GM21423 (cell line): ENCODE measurements around the gene SP100.
"Not testable (repeated sequence)": the region's sequence is repeated elsewhere in the genome, so short reads cannot be mapped to it uniquely, and the experiment has no call there.

Experiments used
- ATAC-seq: cut with Tn5 transposase; IDR thresholded peaks from one replicate; pipeline ENCODE4 v1.9.1; 2021; ENCODE audit warnings: mild to moderate bottlenecking, moderate library complexity; ENCODE audit not compliant: unreplicated experiment

Gene SP100

DNA sequence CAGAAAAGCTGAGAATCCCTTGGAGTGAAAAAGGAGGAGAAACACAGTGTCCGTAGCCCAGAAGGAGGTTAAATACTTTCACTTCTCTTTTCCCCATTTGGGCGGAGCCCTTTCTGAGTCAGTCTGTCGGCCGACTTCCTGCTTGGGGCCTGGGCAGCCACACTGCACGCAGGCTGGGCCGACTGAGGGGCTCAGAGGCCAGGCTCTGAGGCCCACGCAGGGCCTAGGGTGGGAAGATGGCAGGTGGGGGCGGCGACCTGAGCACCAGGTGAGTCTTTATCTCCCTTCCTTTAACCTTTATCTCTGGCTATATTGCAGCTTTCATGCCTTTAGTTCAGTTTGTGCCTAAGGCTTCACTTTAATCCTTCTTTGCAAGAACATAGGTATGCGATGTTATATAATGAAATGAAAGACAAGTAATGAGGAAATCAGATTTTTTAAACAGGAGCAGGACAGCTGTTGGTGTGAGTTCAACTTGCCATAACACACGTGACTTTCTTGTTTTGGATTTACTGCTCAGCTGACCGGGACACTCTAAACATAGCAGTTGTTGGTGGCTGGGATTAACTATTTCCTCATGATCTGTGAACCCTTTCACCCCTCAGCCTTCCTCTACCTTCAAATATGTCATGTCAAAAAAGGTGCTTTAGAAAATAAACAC lies at the start of gene SP100:
Gene SP100, plus strand, starts transcription at position 141 of the 661 bp plus-strand sequence. Its CDS starts 96 bp downstream, at position 237.
- ATAC-seq: peak; percentile 76

DNA sequence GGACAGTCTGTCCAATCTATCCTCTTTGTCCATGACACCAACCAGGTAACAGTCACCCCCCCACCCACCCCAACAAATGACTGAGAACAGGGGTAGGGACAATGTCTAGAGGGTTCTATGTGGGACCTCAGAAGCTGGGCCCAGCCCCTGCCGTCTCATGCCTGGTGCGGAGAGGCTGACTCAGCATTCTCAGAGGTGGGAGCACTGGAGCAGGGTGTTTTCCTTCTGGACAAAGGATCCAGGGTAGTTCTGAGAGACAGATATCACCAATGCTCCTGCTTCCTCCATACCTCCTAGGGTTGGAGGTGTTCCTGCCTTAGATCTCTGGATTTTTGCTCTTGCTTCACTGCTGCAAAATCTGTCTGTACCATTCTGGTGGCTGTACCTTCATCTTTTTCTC lies 33.9 kb upstream of the SP100 start:
- ATAC-seq: no peak

DNA sequence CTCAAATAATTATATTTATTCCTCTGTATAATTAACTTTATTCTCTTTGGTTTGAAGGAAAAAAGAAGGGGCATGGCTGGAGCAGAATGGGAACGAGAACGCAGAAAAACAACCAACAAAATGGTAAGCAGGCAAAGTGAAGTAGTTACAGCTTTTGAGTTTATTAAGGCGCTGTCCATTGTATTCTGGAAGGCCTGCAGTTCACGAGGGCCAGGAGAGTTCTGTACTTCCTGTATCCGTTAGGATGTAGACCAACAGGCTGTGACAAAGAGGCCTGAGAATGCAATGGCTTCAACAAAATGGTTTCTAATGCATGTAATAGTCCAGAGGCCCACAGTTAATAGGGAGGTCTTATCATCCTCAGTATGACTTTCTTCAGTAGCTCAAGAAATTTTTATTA lies 32.5 kb upstream of the SP100 start:
- no peak for ATAC-seq

DNA sequence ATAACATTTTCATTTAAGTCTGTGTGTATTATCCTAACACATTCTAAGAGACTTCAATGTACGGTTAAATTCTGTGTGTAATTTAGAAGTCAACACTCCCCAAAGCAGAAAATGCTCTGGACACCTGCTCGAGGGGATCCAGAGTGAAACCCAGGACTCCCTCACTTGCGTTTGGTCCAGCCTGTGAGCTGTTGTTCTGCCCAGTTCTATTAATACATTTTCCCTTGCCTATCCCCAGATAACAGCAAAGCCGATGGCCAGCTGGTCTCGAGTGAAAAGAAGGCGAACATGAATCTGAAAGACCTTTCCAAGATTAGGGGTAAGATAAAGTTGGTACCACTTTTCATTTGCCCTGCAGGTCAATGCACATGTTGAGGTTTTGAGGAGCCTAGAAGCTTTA lies 31.0 kb upstream of the SP100 start:
- no peak for ATAC-seq

DNA sequence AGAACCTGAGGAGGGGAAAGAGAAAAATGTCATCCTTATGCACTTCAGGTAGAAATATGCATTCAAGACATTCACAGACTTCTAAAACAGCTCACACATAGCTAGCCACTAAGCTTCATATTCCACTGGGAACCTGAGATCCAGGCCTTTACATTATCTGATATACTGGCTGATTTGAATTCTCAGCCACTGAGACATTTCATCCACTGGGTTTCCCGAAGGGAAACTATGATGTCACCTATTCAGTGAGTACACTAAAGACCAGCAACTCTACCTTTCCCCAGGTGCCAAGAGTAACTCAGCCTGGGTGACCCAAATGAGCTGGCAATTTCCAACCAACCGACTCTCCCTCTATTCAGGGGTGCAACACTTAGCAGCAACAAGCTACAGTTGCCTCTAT lies 21.7 kb upstream of the SP100 start:
- ATAC-seq: no peak

DNA sequence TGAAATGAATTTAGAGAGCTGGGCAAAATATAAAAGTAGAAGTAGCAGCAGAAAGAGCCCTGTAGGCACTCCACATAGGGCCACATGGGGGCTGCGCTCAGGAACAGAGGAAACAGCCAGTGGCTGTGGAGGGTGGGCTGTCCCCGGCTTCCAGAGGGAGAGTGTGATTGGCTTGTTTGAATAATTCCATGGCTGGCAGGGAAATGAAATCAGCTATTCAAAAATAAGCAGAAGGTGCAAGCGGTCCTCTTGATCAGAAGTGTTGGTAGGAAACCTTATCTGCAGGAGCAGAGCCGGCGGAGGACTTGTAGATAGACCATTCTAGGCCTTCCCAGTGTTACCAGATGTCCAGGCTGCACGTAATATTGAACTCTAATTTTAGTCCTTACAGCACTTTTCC lies 17.3 kb upstream of the SP100 start:
- ATAC-seq: not testable (repeated sequence)

DNA sequence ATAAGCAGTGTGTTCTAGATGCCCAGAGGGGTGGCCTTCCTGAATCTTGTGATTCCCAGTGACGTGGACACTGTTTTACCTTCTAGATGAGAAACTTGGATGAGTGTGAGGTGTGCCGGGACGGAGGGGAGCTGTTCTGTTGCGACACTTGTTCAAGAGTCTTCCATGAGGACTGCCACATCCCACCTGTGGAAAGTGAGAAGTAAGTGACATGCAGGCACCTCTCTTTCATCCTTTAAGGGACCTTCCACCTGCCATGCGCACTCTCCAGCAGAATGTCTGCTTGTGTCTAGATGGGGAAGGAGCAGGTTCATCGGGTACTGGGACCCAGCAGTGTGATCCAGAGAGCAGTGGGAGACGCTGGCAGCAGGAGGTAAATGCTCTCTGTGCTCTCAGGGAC lies 16.0 kb upstream of the SP100 start:
- no peak for ATAC-seq

DNA sequence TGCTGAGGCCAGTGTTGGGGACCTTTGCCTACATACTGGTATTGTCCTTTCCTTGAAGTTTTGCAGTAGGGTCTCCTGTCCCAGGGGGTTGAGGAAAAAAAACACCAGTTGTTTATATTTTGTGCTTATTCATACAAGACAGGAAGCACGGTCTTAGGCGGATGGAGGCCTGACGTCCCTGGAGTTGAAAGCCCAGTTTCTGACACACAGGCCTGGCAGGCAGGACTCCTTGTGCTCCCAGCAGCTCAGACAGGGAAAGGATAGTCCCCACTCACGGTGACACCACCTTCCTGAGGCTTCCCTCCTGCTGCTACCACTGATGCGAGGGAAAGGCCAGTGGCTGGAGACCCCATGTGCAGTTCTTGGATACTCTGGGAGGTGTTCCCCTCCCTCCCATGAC lies 15.5 kb upstream of the SP100 start:
- ATAC-seq: no peak

DNA sequence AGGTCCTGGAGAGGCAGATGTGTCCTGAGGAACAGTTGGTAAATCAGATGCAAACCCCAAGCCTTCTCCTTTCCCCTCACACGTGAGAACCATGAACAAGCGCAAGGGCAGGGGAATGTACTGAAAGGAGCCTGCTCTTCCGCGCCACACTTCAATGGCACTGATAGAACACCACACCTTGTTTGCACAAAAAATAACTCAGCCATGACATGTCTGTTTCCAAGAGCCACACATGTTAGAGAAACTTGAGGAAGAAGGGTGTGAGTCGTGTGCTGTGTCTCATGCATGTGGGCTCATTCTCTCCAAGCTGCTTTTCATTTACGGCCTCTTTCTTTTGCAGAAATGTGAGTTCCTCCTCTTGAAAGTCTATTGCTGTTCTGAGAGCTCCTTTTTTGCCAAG lies 15.0 kb upstream of the SP100 start:
- ATAC-seq: not testable (repeated sequence)

DNA sequence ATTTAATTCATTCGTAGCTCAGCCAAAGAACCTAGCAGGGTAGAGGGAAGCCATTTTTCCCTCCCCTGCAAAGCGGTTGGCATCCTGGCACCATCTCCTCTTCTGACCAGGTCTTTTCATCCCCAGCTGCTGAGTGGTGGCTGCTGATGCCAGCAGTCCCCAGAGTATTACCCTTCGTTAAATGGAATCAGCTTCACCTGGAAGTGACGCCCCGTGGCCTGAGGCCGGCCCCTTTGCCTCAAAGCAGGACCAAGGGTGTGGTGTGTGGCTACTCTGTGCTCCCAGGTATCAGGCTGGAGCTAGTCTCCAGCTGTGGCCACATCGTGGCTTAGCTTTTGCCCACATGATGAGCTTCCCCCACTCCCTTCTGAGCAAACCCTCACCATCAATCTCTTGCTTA lies 12.3 kb upstream of the SP100 start:
- no peak for ATAC-seq

DNA sequence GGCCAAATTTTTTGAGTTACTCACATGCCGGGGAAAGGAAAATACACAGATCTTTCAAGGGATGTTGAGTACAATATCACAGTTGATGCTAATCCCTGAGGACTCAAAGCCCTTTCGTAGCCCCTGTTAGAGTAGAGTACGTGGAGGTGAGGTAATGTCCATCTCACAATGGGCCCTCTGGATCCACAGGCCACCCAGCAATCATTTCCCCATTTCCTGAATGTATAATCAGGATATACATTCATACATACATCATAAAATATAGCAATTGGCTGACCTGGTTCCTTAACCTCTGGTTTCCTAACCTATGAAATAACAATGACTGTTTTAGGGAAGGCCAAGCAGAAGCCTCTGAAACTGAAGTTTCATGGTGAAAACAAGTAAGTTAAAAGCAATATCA lies 10.2 kb upstream of the SP100 start:
- ATAC-seq: no peak

DNA sequence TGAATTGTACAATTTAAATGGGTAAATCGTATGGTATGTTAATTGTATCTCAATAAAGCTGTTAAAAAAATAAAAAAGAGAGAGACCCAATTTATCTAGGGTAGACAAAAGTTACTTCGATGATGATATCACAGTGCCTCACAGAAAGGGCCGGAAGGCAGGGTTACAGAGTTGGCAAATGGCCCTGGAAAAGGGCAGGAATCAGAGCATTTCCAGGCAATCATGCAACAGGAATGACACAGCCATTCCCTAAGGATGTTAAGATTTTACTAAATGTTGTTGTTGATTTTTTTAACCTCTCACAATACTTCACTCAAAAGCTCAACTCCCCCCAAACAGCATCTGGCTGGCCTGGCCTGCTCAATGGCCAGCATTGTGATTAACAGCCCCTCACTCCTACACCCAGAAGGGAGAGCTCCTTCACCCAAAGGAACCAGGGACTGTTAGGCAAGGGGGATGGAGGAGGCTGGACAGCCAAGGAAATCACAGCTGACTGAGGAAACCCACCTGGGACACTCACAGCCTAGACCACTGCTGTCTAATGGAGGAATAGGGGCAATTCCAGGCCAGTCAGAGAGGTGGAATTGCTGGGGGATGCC lies 7.7 kb upstream of the SP100 start:
- no peak for ATAC-seq

DNA sequence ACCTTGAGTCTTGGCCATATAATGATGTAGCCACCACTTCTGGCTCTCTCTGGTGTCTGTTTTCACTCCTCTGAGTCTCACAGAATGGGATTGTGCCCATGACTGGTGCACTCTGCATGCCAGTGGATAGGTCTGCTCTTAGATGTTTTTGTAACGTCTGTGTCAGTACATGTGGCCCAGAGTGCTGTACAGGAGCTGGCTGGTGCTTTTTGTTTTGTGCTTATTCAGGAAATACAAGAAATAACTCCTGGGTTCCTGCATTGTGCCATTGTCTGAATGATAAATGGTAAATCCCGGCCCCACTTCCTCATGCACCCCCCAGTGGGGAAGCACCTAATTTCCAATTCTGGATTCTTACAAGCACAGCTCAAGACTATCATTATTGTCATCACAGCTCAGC lies 6.7 kb upstream of the SP100 start:
- ATAC-seq: not testable (repeated sequence)

DNA sequence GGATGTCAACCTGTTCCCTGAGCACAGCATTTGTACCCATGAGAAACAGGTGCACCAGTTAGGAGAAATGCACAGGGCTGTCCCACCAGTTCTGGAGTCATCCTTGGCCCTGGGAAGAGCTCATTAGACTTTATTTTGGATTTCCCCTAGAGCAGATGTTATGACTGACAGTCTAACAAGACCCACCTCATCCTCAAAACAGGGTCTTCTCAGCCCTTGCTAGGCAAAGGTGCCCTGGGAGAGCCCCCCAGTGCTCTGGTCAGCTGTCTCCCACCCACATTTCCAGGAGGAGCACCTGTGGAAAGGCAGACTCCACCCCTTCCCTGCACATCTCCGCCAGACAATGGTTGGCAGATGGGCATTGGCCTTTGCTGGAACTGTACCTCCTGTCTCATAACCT lies 5.7 kb upstream of the SP100 start:
- ATAC-seq: no peak

DNA sequence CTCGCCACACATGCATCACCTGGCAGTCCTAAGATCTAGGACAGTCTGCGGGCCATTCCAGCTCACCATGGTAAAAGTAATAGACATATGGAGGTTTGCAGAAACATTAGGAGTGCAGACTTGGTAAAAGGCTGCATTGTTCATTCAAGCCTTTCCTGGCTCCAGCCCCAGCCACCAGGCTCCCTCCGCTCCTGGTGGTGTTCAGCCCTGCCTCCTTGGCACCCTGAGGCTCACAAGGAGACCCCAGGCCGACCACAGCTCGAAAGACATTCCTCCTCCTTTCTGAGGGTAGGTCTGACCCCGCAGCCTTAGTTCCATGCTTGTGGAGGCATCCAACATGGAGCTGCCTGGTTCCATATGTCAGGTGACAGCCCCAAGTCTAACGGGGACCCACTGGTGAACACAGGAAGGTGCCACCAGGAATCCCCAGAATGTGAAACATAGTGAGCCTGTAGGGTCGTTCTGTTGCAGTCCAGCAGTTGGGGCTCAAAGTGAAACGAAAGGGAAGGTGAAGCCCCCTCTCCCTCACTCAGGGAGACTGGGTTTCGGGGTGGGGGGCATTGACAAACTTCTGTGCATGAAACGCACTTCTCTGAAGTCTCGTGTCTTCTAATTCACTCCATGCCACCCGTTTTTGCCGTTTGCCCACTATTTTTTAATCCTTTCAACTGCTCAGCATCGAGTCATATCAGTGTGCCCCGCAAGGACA lies 5.0 kb upstream of the SP100 start:
- ATAC-seq: no peak

DNA sequence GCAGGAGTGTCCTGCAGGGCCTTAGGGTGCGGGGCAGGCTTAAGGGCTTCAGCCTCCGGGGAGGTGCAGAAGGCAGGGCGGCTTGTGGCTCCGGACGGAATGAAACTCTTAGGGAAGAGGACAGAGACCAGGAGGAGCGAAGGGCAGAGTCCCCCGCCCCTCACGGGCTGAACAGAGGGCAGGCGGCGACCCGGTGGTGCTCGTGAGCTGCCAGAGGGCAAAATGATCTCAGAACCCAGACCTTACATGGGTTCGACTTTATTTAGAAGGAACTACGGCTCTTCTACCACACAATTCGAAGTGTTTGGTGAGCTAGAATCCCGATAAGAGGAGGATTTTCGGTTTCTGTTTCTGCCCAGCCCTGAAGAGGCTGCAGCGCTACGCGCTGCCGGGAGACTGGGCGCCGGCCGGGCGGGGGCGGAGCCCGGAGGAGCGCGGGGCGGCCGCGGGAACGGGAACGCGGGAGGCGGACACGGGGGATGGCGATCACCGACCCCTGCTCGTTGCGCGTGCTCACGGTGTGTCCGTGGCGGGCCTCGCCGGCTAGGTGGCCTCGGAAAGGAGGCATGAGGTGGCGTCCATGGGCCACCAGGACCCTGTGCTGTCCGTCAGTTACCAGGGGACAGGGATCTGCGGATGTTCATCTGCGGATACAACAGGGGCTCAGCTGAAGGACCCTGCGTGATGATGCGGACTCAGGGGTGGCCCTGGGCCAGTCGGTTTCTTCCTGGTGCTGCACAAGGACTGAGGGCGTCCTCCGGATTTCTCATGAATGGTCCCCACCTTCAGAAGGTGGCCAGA lies 4.2 kb upstream of the SP100 start:
- peak; percentile 51 for ATAC-seq

DNA sequence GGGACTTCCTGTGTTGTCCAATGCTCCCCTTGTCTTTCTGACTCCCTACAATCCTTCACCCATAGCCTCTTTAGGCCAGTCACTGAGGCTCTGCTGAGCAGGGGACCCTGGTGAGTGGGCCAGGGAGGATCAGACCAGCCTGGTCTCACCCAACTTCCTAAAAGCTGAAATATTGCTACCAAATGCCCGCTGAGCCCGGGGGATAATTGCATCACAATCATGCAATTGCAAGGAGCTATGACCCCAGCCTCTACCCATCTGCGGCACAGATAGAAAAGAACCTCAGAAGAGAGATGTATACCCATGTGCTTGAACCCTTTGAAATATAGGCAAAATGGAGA lies 3.7 kb upstream of the SP100 start:
- ATAC-seq: no peak

DNA sequence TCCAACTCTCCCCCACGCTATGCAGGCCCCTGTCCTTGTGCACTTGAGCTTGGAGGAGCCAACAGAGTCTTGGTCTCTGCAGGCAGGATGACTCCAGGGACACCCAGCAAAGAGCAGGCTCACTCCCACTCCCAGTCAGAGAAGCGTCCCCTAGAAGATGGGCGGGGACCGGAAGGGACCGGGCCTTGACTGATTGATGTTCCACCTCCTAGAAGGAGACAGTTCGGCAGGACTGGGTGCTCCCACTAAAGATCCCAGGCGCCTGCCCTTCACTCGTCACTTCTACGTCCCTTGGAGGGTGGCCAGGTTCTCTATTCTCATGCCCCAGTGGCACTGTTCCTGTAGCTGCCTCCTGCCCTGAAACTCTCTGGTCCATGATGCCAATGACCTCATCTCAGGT lies 3.2 kb upstream of the SP100 start:
- ATAC-seq: no peak

DNA sequence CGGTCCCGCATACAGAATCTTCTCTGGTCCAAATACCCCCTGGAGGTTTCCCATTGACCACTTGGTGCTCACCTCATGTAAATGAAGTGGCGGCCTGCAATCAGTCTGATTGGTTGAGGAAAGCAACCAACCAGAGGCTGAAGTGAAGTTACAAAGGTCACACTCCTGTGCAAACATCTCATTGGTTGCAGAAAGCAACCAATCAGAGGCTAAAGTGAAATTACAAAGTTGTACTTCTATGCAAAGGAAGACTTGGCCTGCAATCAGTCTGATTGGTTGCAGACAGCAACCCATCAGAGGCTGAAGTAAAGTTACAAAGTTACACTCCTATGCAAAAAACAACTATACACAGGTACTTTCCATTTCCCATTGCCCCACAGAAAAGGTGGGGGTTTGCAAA lies 2.5 kb upstream of the SP100 start:
- no peak for ATAC-seq

DNA sequence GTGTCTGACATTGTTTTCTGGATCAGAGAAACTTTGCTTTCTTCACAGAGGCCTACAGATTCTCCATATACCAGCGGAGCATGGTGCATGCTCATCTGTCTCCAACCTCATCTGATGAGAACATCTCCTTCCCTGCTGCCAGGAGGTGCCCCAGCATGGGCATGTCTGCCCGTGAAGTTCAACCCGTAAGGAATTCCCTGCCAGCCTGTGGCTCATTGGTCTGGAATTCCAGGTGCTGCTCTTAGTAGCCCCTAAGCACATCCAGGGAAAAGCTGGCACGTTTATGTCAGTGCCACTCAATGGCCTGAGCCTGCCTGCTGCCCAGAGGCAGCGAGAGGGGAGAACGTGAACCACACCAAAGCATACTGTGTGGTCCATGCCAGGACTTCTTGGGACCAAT lies 1.7 kb upstream of the SP100 start:
- no peak for ATAC-seq

DNA sequence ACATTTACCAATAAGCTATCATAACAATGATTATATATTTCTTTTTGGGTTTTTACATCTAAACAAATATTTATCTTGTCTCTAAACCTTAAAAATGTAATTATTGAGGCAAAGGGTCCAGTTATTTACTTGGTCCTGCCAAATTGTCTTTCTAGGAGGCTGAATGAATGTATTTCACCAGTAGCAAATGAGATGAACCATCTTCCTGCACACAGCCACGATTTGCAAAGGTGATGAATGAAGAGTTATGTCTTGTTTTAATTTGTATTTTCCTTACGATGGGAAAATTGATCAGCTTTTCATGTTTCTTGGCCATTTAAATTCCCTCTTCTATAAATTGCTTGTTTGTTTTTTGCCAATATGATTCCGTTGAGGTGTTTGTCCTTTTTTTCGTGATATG lies 1.4 kb downstream of the SP100 start:
- ATAC-seq: no peak
